Keratinocyte (primary cell): ENCODE data around the gene PDILT. TPM values are rescaled to one million over a fixed set of nuclear protein-coding genes. Genes with fewer than 3 reads are reported as not detected.

Experiments used
- DNase-seq: peaks from one replicate; pipeline ENCODE4 v3.0.0-alpha.2; 2011; ENCODE audit warnings: low read depth, missing footprints, low spot score
- FAIRE-seq: peaks from 2 replicates; lab custom pipeline; 2011; peaks lifted over from hg19 to GRCh38; lab: Jason Lieb, UNC
- H2AFZ ChIP-seq: 2 replicates; pipeline ENCODE4 v1.6.0; 2012; ENCODE audit warnings: low read length, control low read depth, inconsistent platforms; ENCODE audit not compliant: control insufficient read depth
- H3K27ac ChIP-seq: 2 replicates; pipeline ENCODE4 v1.5.1; 2011; ENCODE audit warnings: low read length; ENCODE audit not compliant: control insufficient read depth, insufficient read depth
- H3K27me3 ChIP-seq: 3 replicates; pipeline ENCODE4 v1.6.0; 2011; ENCODE audit warnings: low read length; ENCODE audit not compliant: control insufficient read depth, insufficient read depth; ENCODE audit errors: extremely low read depth
- H3K36me3 ChIP-seq, 2 experiments: 2 replicates in 1 of 2; 3 replicates in 1 of 2; pipeline ENCODE4 v1.5.1; 2011; ENCODE audit warnings: low read length in 2 of 2, mild to moderate bottlenecking in 1 of 2; ENCODE audit not compliant: control insufficient read depth in 2 of 2, insufficient read depth in 2 of 2; ENCODE audit errors: extremely low read depth in 1 of 2
- H3K4me1 ChIP-seq: 3 replicates; pipeline ENCODE4 v1.5.1; 2011; ENCODE audit warnings: low read length; ENCODE audit not compliant: control insufficient read depth, insufficient read depth; ENCODE audit errors: extremely low read depth
- H3K4me2 ChIP-seq: 3 replicates; pipeline ENCODE4 v1.6.0; 2011; ENCODE audit warnings: low read depth, low read length; ENCODE audit not compliant: control insufficient read depth, insufficient read depth; ENCODE audit errors: extremely low read depth
- H3K4me3 ChIP-seq, 3 experiments: fragments of 200-600 bp in 1 of 3; sonication (generic) in 1 of 3; 2 replicates in 2 of 3; 3 replicates in 1 of 3; pipeline ENCODE4 v1.5.1; 2011 to 2016; ENCODE audit warnings: low read length in 3 of 3, mild to moderate bottlenecking in 3 of 3, control low read depth in 2 of 3, inconsistent platforms in 1 of 3, low read depth in 1 of 3, mixed read lengths in 1 of 3, mixed run types in 1 of 3, moderate library complexity in 1 of 3; ENCODE audit not compliant: control insufficient read depth in 2 of 3, insufficient read depth in 2 of 3; ENCODE audit errors: extremely low read depth in 1 of 3
- H3K79me2 ChIP-seq: 2 replicates; pipeline ENCODE4 v1.6.0; 2012; ENCODE audit warnings: low read length; ENCODE audit not compliant: control insufficient read depth, insufficient read depth
- H3K9ac ChIP-seq: 3 replicates; pipeline ENCODE4 v1.6.0; 2011; ENCODE audit warnings: low read length; ENCODE audit not compliant: control insufficient read depth, insufficient read depth; ENCODE audit errors: extremely low read depth
- H3K9me1 ChIP-seq: 3 replicates; pipeline ENCODE4 v1.6.0; 2011; ENCODE audit warnings: low read length; ENCODE audit not compliant: control insufficient read depth, insufficient read depth; ENCODE audit errors: extremely low read depth
- H3K9me3 ChIP-seq: 2 replicates; pipeline ENCODE4 v1.5.1; 2012; ENCODE audit warnings: low read depth, low read length; ENCODE audit not compliant: control insufficient read depth
- H4K20me1 ChIP-seq: 3 replicates; pipeline ENCODE4 v1.6.0; 2011; ENCODE audit warnings: low read length; ENCODE audit not compliant: control insufficient read depth, insufficient read depth; ENCODE audit errors: extremely low read depth
- CTCF ChIP-seq, 3 experiments: IDR thresholded peaks in 1 of 3; conservative IDR thresholded peaks in 1 of 3; optimal IDR thresholded peaks in 1 of 3; 2 replicates in 2 of 3; 3 replicates in 1 of 3; pipeline versions ENCODE3 to v1.5.1; 2011; ENCODE audit warnings: low read length in 3 of 3, mild to moderate bottlenecking in 3 of 3, moderate library complexity in 2 of 3, control low read depth in 1 of 3, inconsistent platforms in 1 of 3; ENCODE audit not compliant: insufficient read depth in 2 of 3; ENCODE audit errors: extremely low read depth in 1 of 3
- EZH2 ChIP-seq: IDR thresholded peaks from one replicate; pipeline ENCODE4 v1.6.1; 2012; ENCODE audit warnings: inconsistent platforms, mild to moderate bottlenecking, low read length, moderate library complexity
- dilution Hi-C: fragments of 300-500 bp; cut with MboI; formaldehyde crosslinking; loops from one replicate; pipeline ENCODE4 v1.7.0; 2020; ENCODE audit warnings: low sequenced_read_pairs; ENCODE audit not compliant: extremely low pct_ligation_motif_present
- polyA plus RNA-seq, 5 experiments: library from polyadenylated mRNA; depleted of rRNA in 3 of 5; stranded (reverse) in 3 of 5; stranded (forward) in 1 of 5; unstranded in 1 of 5; fragments of >200 nt; gene quantifications; 1 replicate in 1 of 5; 2 replicates in 3 of 5; 3 replicates in 1 of 5; pipeline versions ENCODE4 v1.2.1 to v1.2.3, GENCODE V29; 2011 to 2012; ENCODE audit warnings: missing spikeins in 2 of 5, low read depth in 1 of 5, low replicate concordance in 1 of 5

The PDILT gene
- polyA plus RNA-seq, 1 donor (not counting 4 experiments of a cell fraction or from before 2014, with no cell fraction given), result not detected

DNA sequence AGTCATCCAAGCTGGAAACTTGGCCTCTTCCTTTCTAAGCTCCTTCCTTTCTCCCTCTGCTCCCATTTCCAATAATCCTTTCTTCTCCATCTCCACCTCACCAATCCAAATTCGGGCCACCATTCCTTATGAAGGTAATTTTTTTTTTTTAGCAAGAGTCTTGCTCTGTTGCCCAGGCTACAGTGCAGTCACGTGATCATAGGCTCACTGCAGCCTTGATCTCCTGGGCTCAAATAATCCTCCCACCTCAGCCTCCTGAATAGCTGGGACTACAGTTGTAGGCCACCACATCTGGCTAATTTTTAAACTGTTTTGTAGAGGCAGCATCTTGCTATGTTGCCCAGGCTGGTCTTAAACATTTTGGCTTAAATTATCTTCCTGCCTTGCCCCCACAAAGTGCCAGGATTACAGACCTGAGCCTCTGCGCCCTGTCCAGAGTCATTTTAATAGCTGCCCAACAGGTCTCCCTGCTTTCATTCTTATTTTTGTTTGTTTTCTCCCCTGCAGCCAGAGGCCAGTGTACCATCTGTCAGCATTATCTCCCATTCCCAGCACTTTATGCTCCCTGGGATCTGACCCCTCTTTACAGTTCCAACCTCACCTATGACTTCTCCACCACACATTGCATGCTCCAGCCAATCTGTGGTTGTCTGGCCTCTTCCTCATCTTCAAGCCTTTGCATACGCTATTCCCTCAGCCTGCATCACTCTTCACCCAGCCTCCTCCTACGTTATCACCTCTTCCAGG lies 75.0 kb downstream of the PDILT start:
- DNase-seq (no peak), FAIRE-seq (no peak)
- H3K9ac ChIP-seq, result no peak overlapping the region
- no peaks in the 10 kb centered on the region for H3K4me1 ChIP-seq
- H3K9me3 ChIP-seq, result peaks cover 4% of the 10 kb centered on the region
- H3K27me3 ChIP-seq, result no peaks in the 10 kb centered on the region
- no peak overlapping the region for H3K4me2 ChIP-seq
- dilution Hi-C loops, result no loop called here
- H3K79me2 ChIP-seq, result no peaks in the 10 kb centered on the region
- H3K27ac ChIP-seq, result no peak overlapping the region
- H4K20me1 ChIP-seq, result no peaks in the 10 kb centered on the region
- no peak overlapping the region for H3K4me3 ChIP-seq
- no peaks in the 10 kb centered on the region for H3K36me3 ChIP-seq
- H2AFZ ChIP-seq, result no peak overlapping the region
- H3K9me1 ChIP-seq, result no peaks in the 10 kb centered on the region
- TF ChIP-seq EZH2 (no peak), CTCF (optimal IDR thresholded peaks at IDR 0.05 in 1 of 3, IDR thresholded peaks at IDR 0.05 in 1 of 3, conservative IDR thresholded peaks at IDR 0.05 in 1 of 3; ENCODE audit: extremely low read depth in 1 of 3, insufficient read depth in 2 of 3, low read length in 3 of 3) (no peak)

- FAIRE-seq (no peak), DNase-seq (no peak)
- H3K9me3 ChIP-seq, result peaks cover 4% of the 10 kb centered on the region
- no peak within 1 kb of the TSS for H3K9ac ChIP-seq
- H3K9me1 ChIP-seq, result no peaks in the 10 kb centered on the region
- H3K4me3 ChIP-seq, result no peak within 1 kb of the TSS
- H3K4me2 ChIP-seq, result no peak within 1 kb of the TSS
- dilution Hi-C loops, result no loop called here
- TF ChIP-seq CTCF (optimal IDR thresholded peaks at IDR 0.05 in 1 of 3, IDR thresholded peaks at IDR 0.05 in 1 of 3, conservative IDR thresholded peaks at IDR 0.05 in 1 of 3; ENCODE audit: extremely low read depth in 1 of 3, insufficient read depth in 2 of 3, low read length in 3 of 3) (no peak), EZH2 (no peak)
- H3K27me3 ChIP-seq, result no peaks in the 10 kb centered on the region
- no peaks in the 10 kb centered on the region for H3K79me2 ChIP-seq
- H3K4me1 ChIP-seq, result no peaks in the 10 kb centered on the region
- no peak within 1 kb of the TSS for H3K27ac ChIP-seq
- H3K36me3 ChIP-seq, result no peaks in the 10 kb centered on the region
- H2AFZ ChIP-seq, result no peak within 1 kb of the TSS
- H4K20me1 ChIP-seq, result no peaks in the 10 kb centered on the region
Observed at GRCh38 chr16:20327444-20328041, 77.0 kb downstream of the PDILT start, which contains the start of gene GP2. GP2 (minus strand) TSS chr16:20327513; CDS start chr16:20326431, 1,082 bp downstream.
